Adipose tissue (tissue), 3 donors: ENCODE data around the gene HDAC2. TPM values are rescaled to one million over a fixed set of nuclear protein-coding genes. Genes with fewer than 3 reads are reported as not detected.
A peak's percentile ranks its signal among the peaks of the same experiment; 100 is the strongest.
"Not testable (repeated sequence)": the region's sequence is repeated elsewhere in the genome, so short reads cannot be mapped to it uniquely, and the experiment has no call there.

Experiments
- H3K27ac ChIP-seq: one replicate; pipeline ENCODE4 v1.5.1; 2013; ENCODE audit warnings: low read depth, low read length
- WGBS, 3 donors: extraction: QIAGEN DNeasy Blood & Tissue Kit; methylation state at CpG; one replicate each; pipeline ENCODE4 v1.1.7; 2013; 5-methylcytosine and 5-hydroxymethylcytosine counted together
- polyA plus RNA-seq, 3 donors: library from polyadenylated mRNA; stranded (reverse); fragments of 200-250 nt; gene quantifications; one replicate each; pipeline ENCODE4 v1.2.3, GENCODE V29; 2013
- donor health status: healthy with polysubstance abuse.
- donor health status: Bipolar disorder and iron deficiency.
- donor health status: healthy.

The HDAC2 gene
- polyA plus RNA-seq: 10 to 100 TPM; 39.6 to 55.4 (median 53.2) TPM

DNA sequence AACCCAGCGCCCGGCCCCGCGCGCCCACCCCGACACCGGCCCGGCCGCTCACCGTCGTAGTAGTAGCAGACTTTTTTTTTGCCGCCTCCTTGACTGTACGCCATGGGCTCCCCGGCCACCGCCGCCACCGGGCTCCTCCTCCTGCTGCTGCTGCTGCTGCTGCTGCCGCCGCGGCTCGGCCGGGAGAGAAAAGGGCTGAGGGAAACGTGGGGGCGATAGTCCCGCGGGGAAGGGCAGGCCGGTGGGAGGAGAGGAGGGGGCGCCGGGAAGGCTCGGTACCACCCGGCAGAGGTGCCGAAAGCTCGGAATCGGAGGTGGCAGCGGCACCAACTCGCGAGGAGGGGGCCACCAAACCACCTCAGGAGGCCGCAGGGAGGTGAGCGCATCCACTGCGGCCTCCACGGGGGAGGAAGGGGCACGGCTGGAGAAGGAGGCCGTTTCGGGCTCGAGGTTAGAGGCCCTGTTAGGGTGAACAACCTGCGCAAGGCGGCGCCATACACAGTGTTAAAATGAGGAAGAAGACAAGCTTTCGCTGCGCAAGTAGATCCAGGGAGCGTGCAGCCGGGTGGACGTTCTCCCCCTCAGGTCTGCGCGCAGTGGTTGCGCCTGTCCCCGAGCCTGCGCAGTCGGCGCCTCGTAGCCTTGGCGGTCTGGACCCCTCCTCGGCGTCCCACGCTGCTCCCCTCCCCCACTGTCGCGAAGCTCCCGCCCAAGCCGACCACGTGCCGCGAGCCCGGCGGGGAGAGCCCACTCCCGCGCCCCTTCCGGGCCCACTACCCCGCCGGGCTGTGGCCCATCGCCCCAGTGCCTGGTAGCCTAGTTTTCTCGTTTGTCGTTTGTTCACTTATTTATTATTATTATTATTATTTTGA, at the start of gene HDAC2:
TSS of gene HDAC2 (minus strand) at position 344 of the 872 bp plus-strand sequence. CDS start at position 104, 240 bp downstream.
- peak within 1 kb of the TSS; percentile 73 for H3K27ac ChIP-seq
- 0 to 1% (median 1%) methylated on average over 68 to 82 of the region's 82 CpGs for WGBS, 3 donors

DNA sequence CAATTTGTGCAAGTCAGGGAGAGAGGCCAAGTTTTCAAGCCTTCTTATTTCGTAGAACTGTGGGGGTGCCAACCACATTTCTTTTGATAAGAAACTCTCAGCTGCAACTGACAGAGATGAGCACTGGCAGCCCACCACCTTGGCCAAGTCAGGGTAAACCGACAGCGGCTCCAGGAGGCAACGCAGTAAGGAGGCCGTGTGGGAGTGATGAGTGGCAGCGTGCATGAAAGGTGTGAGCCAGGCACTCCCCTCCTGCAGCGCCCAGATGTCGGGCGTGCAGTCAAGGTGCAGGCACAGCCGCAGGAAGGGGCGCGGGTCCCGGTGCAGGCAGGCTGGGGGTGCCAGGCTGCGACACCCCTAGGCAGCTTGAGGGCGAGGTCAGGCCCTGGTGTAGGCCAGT, 49.2 kb upstream of the HDAC2 start:
- 77 to 95% (median 89%) methylated on average over 13 to 15 of the region's 15 CpGs for WGBS, 3 donors

DNA sequence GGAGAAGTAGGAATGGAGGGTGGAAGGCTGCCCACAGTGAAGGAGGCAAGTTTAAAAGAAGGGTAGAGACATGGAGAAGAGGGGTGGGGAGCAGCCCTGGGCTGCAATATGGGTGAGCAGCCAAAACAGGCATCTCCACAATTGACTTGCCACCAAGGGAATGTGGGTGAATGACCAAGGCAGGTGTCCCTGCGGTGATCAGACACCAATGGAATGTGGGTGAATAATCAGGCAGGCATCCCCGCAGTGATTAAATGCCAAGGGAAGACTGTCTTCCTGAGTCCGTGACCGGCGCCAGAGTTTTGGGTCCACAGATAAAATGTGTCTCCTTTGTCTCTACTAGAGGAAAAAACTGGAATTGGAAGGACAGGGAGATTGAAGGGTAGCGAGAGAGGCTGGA, 46.2 kb upstream of the HDAC2 start:
- H3K27ac ChIP-seq: not testable (repeated sequence)
- WGBS, 3 donors: 92 to 96% (median 95%) methylated on average over 6 of the region's 6 CpGs

More for the DNA sequence above, 49.2 kb upstream of the HDAC2 start:
- no peak overlapping the region for H3K27ac ChIP-seq

DNA sequence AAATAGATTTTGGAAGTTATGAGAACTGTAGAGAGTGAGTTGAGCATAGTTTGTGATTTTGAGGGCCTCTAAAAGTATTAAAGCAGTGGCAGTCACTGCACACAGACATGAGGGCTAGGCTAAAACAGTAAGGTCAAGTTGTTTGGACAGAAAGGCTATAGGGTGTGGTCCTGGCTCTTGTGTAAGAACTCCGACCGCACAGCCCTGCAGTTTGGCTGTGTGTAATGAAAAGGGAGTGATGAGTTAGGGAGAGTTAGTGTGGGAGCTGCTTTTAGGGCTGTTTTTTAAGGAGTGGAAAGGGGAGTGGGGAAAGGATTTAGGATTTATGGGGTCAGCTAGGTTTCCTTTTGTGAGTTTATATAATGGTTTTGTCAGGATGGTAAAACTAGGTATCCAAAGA, 43.2 kb upstream of the HDAC2 start:
- H3K27ac ChIP-seq: not testable (repeated sequence)
- 53 to 81% (median 68%) methylated on average over 2 of the region's 2 CpGs for WGBS, 3 donors

DNA sequence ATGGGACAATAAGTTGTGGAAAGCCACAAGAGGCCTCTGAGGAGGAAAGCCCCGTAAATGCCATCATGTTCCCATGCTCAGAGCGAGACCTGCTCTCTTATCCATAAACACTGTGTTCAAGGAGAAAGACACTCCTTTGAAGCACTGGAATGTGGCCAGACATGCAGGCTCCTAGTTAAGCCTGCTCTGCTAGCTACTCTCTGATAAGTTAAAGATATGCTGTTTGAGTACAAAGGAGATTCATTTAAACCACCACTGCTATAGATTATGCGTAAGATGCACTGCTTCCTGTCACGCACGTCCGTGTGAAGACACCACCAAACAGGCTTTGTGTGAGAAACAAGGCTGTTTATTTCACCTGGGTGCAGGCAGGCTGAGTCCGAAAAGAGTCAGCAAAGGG, 40.5 kb upstream of the HDAC2 start:
- not testable (repeated sequence) for H3K27ac ChIP-seq
- 34 to 83% (median 79%) methylated on average over 7 of the region's 7 CpGs for WGBS, 3 donors

DNA sequence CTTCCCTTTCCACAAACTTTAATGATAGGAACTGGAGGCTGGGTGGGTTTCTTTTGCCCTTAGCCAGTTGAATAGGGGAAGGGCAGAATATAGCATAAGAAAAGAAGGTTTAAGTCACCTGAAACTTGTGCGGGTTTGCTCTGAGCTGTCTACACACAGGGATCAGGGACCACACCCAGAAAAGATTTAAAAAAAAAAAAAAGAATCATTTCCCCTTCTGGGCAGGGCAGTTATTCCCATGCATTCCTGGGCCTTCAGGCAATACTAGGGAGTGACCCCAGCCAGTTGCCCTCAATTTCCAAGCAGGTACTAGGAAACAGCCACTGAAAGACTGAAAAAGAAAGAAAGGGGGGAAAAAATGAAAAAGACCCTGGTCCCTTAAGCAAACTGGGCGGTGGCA, 39.6 kb upstream of the HDAC2 start:
- no peak overlapping the region for H3K27ac ChIP-seq
- 91 to 92% (median 92%) methylated on average over 2 of the region's 2 CpGs for WGBS, 3 donors

DNA sequence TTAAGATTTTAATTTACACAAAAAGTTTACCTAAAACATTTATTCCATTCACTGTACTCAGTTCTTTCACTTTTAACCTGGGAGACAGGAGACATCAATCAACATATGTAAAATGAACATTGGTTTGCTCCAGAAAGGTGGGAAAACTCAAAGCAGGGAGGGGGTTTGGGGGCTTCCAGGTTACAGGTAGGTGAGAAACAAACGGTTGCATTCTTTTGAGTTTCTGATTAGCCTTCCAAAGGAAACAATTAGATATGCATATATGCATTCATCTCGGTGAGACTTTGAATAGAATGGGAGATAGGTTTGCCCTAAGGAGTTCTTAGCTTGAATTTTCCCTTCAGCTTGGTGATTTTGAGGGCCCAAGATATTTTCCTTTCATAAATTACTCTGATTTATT, 38.2 kb upstream of the HDAC2 start:
- H3K27ac ChIP-seq: no peak overlapping the region
- WGBS, 3 donors: 57 to 77% (median 73%) methylated on average over 2 of the region's 2 CpGs

DNA sequence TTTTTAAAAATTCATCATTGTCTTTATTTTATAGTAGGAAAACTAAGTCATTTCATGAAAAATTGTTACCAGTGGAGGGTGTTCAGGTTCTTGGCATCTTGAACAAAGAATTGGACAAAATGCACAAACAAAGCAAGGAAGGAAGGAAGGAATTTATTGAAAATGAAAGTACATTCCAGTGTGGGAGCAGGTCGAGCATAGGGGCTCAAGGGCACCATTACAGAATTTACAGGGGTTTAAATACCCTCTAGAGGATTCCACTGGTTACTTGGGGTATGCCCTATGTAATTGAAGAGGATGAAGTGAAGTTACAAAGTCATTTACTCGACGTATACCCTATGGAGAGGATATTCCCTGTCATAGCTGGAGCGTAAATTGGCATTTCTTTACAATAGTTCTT, 37.4 kb upstream of the HDAC2 start:
- WGBS, 3 donors: 63 to 80% (median 66%) methylated on average over 4 of the region's 4 CpGs
- H3K27ac ChIP-seq: no peak overlapping the region

DNA sequence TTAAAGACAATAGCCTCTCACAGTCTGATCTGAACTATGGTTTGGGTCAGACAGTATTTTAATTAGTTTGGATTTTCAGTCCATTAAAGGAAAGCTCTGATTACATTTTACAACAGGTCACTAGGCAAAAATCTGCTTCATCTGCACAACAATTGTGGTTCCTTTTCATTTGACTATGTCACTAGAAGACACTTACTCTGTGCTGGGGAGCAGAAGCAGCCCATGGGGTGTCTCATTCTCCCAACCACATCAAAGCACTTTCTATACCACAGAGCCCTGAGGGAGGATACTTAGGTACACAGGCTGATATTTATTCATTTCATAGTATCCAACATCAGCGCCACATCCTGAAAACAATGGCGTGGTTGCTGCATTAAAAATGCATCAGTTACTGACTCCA, 36.6 kb upstream of the HDAC2 start:
- WGBS, 3 donors: 75 to 91% (median 89%) methylated on average over 2 of the region's 2 CpGs
- H3K27ac ChIP-seq: no peak overlapping the region

DNA sequence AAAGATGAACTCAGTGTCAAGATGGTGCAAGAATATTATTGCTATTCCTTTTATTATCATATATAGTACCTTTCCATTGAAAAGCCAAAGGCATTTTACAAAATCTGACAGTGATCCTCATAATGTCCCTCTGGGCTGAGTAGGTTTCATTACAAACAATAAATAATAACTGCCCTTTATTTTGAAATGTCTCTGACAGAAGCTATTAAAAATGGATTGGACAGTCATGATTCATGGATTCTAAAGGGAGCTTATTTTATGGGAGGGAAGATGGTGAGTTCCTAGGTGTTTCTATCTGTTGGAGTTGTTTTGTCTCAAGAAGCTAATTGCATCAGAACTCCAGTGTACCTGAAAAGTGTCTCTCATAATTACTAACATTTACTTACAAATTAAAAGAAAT, 30.4 kb upstream of the HDAC2 start:
- no peak overlapping the region for H3K27ac ChIP-seq

DNA sequence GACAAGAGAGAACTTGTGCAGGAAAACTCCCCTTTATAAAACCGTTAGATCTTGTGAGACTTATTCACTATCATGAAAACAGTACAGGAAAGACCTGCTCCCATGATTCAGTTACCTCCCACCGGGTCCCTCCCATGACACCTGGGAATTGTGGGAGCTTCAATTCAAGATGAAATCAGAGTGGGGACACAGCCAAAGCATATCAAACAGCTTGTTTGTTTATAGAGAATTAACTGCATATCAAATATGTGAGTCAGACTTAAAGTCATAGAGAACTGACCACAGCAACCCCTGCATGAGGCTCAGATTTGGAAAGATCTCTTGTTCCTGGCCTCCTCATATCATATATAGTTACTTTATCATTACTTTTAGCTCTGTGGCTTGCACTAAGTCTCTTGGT, 29.1 kb upstream of the HDAC2 start:
- H3K27ac ChIP-seq: no peak overlapping the region
- WGBS, 3 donors: 71 to 87% (median 78%) methylated on average over 2 of the region's 2 CpGs

DNA sequence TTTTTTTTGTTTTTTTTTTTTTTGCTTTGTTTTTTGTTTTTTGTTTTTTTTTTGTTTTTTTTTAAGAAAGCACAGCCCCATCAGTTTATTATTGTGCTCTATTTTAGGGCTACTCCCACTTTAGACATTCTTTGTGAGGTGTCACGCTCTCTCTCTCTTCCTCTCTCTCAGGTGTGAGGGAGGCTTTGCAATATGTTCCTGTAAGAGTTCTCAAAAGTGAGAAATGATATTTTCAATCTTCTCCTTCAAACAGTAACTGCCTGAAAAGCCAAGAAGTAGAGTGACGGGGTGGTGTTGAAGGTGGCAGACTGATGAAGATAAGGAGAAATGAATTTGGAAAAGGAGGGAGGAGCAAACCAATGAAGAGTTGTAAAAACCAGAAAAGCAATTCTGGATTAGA, 28.3 kb upstream of the HDAC2 start:
- no peak overlapping the region for H3K27ac ChIP-seq
- WGBS, 3 donors: 81 to 93% (median 91%) methylated on average over 2 of the region's 2 CpGs

DNA sequence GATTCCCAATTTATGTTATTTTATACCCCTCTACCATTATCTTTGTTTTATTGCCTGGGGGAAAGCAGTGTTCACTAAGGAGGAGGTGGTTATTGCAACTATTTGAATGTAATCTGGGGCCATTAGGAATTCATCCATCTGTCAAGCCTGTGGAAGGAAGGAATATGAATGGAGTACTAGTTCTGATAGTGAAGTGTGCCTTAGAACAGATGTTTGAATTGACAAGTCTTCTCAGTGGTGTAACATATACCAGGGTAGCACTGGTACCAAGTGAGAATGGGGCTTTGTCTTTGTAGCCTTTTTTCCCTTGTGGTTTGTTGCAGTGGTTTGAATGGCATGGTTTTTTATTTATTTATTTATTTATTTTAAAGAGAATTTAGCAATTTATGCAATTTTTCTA, 27.9 kb upstream of the HDAC2 start:
- H3K27ac ChIP-seq: no peak overlapping the region

DNA sequence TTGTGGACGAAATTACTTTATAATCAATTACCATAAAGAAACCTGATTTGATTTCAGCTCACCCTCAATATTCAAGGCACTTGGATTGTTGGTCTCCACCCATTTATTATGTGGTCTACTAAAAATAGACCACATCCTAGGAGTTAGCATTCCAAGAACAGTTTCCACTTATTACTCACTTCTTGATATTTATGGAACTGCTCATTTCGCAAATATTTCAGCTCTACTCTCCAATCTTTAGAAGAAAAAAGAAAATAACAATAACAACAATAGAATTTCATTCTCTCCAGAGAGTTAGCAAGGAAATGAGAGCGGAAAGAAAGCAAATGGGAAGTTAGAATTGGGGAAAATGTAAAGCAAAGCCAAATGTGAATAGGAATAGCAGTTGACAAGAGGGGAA, 26.2 kb upstream of the HDAC2 start:
- H3K27ac ChIP-seq: no peak overlapping the region
- 41 to 79% (median 58%) methylated on average over 3 of the region's 3 CpGs for WGBS, 3 donors

DNA sequence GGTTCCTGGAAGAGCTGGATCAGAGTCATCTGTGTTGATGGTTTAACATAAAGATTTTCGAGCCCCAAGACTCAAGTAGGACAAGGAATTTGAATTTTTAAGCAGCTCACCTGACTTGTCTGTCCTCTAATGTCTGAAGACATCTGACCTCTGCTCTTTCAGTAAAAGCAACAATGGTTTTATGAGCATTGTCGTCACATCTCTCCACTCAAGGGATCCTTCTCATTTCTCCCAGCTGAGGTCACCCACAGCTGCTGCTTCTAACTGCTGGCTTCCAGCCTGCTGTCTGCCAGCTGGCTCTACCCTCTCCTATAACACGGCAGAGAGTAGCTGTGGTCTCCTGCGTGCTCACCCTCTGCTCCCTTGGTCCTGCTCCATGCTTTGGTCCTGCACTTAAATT, 24.7 kb upstream of the HDAC2 start:
- WGBS, 3 donors: 28 to 33% (median 28%) methylated on average over 4 of the region's 4 CpGs
- H3K27ac ChIP-seq: no peak overlapping the region

DNA sequence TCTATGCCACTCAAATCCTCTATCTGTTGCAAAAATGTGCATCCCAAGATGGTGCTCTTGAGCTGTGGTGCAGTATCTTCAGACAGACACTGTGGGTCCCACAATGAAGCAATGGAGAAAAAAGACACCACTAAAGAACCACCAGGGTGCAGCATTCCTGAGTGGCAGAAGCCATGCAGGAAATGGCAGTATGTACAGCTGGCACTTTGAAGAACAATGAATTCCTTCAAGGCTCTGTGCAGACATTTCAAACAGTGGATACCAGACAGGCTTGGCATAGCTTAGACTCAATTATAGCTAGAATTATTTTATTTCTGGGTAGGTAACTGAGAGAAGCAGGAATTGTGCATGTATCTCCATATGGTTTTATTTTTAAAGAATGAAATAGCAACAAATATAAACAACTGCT, 24.0 kb upstream of the HDAC2 start:
- H3K27ac ChIP-seq: no peak overlapping the region

DNA sequence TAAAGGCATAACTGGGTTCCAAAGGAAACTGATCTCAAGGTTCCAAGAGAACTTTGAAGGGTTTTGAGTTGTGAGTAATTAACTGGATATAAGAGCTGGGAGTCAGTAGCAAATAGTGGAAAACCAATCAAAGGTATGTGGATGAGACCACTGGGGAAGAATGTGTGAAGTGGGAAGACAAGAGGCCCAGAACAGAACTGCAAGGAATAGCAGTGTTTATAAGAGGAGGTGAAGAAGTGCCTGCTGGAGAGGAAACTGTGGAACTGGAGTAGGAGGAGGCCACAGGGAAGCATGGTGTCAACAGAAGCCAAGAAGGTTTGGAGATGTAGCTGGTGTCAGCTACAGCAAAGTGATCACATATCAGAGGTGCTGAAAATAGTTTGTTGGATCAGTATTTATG, 18.7 kb upstream of the HDAC2 start:
- H3K27ac ChIP-seq: no peak overlapping the region

DNA sequence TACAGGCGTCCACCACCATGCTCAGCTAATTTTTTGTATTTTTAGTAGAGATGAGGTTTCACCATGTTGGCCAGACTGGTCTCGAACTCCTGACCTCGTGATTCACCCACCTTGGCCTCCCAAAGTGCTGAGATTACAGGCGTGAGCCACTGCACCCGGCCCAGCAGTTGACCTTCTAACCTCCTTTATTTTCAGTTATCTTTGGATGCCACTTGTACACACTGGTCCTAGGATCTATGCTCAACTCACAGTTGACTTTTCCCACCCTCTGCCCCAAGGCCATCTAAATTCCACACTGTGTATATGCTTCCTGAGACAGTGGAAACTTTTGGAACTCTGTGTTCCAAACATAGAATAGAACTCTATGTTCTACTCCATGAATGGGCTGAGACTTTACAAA, 11.7 kb upstream of the HDAC2 start:
- 72 to 91% (median 90%) methylated on average over 5 of the region's 5 CpGs for WGBS, 3 donors
- not testable (repeated sequence) for H3K27ac ChIP-seq

DNA sequence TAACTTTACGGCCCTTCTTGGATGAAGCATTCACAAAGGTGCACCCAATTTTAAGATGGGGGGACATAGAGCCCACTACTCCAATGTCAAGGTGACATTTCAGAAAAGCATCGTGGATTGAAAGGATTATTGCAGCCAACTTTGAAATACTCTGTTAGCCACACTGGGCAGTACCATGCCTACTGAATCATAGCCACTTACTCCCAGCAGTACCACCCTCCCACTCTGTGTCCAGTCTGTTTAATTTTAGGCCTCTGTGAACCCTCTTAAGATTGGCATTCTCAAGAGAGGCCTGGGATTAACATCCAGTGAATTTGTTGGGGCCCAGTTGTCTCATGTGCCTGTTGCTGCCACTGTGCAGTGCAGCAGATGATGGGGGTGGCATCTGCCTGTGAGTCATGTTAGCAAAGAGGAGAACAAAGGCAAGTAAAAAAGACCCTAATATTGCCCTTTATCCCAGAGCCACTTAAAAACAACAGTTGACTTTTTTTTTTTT, 11.2 kb upstream of the HDAC2 start:
- WGBS, 3 donors: 91 to 98% (median 91%) methylated on average over 2 of the region's 2 CpGs
- no peak overlapping the region for H3K27ac ChIP-seq

DNA sequence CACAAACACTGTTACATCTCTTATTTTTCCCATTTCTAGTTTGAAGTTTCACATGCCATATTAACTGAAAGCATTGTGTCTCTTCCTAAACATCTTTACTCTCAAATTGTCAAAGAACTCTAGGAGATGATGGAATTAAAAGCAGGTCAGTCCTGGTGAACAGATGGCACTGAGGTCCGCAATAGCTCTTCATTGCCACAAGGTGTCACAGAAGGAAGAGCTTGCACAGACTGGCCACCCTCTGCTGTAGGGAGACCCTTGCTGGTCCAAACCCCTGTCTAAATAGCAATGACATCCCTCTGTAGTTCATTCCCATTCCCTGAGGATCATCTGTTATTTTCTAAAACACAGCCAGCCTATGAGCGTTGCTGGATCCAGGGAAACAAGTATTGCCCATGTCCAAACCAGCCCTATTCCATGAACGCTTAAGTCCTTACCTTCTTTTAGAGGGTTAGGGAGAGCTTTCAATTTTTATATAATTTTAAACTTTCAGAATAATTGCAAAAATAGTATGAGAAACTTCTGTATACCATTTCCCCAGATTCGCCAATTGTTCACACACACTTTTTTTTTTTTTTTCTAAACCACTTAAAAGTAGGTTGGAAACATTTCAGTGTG, 10.1 kb upstream of the HDAC2 start:
- WGBS, 3 donors: 83 to 91% (median 87%) methylated on average over 4 of the region's 4 CpGs
- no peak overlapping the region for H3K27ac ChIP-seq
